Measurements from ENCODE around the gene IL6ST. TPM values are rescaled to one million over a fixed set of nuclear protein-coding genes. Genes with fewer than 3 reads are reported as not detected.

Gene IL6ST
- total and polyA plus RNA-seq, 10 of the 15 experiments (the other 5 are each of a cell fraction or from before 2014, with no cell fraction given) = 1.5 to 139 (median 13.0) TPM

GRCh38 chr5:55994998-55995914, 493 bp upstream of the IL6ST start (continued):
- TF ChIP-seq ATF7 (IDR thresholded peaks at IDR 0.05; ENCODE audit: low read depth) (peak; percentile 80), CUX1 (IDR thresholded peaks at IDR 0.05; ENCODE audit: insufficient replicate concordance, low read depth, low read length) (peak; percentile 94)
